ENCODE results near the gene DDIT3. TPM values are rescaled to one million over a fixed set of nuclear protein-coding genes. Genes with fewer than 3 reads are reported as not detected.

The DDIT3 gene
- total RNA-seq (2016; rRNA removed; fragmentation: Illumina TruSeq; extraction: Trizol) = 17.5 and 27.5 TPM in 2 replicates
- 13.2 and 15.7 TPM in 2 replicates for total RNA-seq (2016; cell fraction: cytosol; rRNA removed; fragmentation: Illumina TruSeq; extraction: Trizol; ENCODE audit: low read depth)
- total RNA-seq (2016; cell fraction: insoluble cytoplasmic fraction; rRNA removed; fragmentation: Illumina TruSeq; extraction: Trizol) = 20.9 and 30.4 TPM in 2 replicates
- 15.9 and 19.3 TPM in 2 replicates for total RNA-seq (2016; cell fraction: membrane; rRNA removed; fragmentation: Illumina TruSeq; extraction: Trizol)
- 37.8 and 43.6 TPM in 2 replicates for total RNA-seq (2016; cell fraction: nucleus; rRNA removed; fragmentation: Illumina TruSeq; extraction: Trizol)
- polyA plus RNA-seq (2011; rRNA removed) = 45.2 and 48.7 TPM in 2 replicates
- polyA plus RNA-seq (2011; cell fraction: cytosol; rRNA removed) = 22.9 and 23.5 TPM in 2 replicates
- 90.1 and 90.7 TPM in 2 replicates for polyA plus RNA-seq (2011; cell fraction: nucleus; rRNA removed)
- polyA plus RNA-seq (2012) = 29.8 and 51.1 TPM in 2 replicates
- 8.3 and 8.5 TPM in 2 replicates for polyA plus RNA-seq (2016; cell fraction: cytosol; fragmentation: Illumina TruSeq; extraction: Trizol; ENCODE audit: low read depth)
- polyA plus RNA-seq (2016; cell fraction: insoluble cytoplasmic fraction; fragmentation: Illumina TruSeq; extraction: Trizol; ENCODE audit: low read depth) = 16.7 and 17.7 TPM in 2 replicates
- polyA plus RNA-seq (2016; cell fraction: membrane; fragmentation: Illumina TruSeq; extraction: Trizol; ENCODE audit: low read depth) = 9.9 and 11.5 TPM in 2 replicates
- 85.6 and 93.4 TPM in 2 replicates for polyA plus RNA-seq (2016; cell fraction: nucleus; fragmentation: Illumina TruSeq; extraction: Trizol; ENCODE audit: insufficient read depth, low read depth)
- polyA minus RNA-seq (2011; rRNA and poly(A)+ RNA removed; ENCODE audit: low replicate concordance) = 11.9 and 14.2 TPM in 2 replicates
- 6.3 and 7.4 TPM in 2 replicates for polyA minus RNA-seq (2011; cell fraction: cytosol; rRNA and poly(A)+ RNA removed)
- polyA minus RNA-seq (2011; cell fraction: nucleus; rRNA and poly(A)+ RNA removed) = 43.4 and 45.6 TPM in 2 replicates
- Bru-seq, nascent RNA = percentile 96 among the genes with signal in this experiment
- percentile 79 among the genes with signal in this experiment for BruChase-seq, experiment 1, labeled RNA remaining after a 6-hour chase
- BruChase-seq, experiment 2, labeled RNA remaining after a 2-hour chase = percentile 91 among the genes with signal in this experiment
- long read RNA-seq, experiment 1, partial matches to known transcripts = 0 of 8 reads
- long read RNA-seq, experiment 1, other reads (novel, unspliced or antisense) = 2 of 8 reads
- long read RNA-seq, experiment 2, partial matches to known transcripts = 3 of 31 reads
- long read RNA-seq, experiment 2, other reads (novel, unspliced or antisense) = 28 of 31 reads

- peak; percentile 71 for ATAC-seq
- BruUV-seq (replicated peaks) = TSS peak; percentile 74
- WGBS (ENCODE audit: low lambda C conversion rate) = 2% methylated on average over 22 of the region's 52 CpGs
- peaks cover 39% of the 10 kb centered on the region for H3K79me2 ChIP-seq (ENCODE audit: insufficient read depth, low read length)
- no peaks in the 10 kb centered on the region for H3K9me3 ChIP-seq (ENCODE audit: low read length)
- peak; percentile 96 for FAIRE-seq
- peaks cover 48% of the 10 kb centered on the region for H3K4me1 ChIP-seq (ENCODE audit: insufficient read depth, low read length)
- in situ Hi-C loops (cut with HindIII; ENCODE audit: extremely low pct_ligation_motif_present, low pct_unique_long_range_greater_than_20kb) = no loop called here
- H4K20me1 ChIP-seq (ENCODE audit: insufficient read depth, low read length) = peaks cover 35% of the 10 kb centered on the region
- H3K27ac ChIP-seq (ENCODE audit: extremely low read length, insufficient read depth, low read length) = peak within 1 kb of the TSS; percentile 97
- DNase-seq (ENCODE audit: low spot score) = peak; percentile 97
- H2AFZ ChIP-seq (ENCODE audit: low read length) = no peak within 1 kb of the TSS
- H3K4me2 ChIP-seq (ENCODE audit: low read depth, low read length) = peak within 1 kb of the TSS; percentile 93
- peaks cover 13 to 35% of the 10 kb centered on the region in 2 experiments for H3K36me3 ChIP-seq (replicated peaks in 1 of 2; ENCODE audit: control insufficient read depth in 1 of 2, insufficient read depth in 2 of 2, low read length in 2 of 2)
- ChIA-PET POLR2A (interaction anchor here (0.6 to 7.8 kb wide), 31 partner anchors 8 to 431 kb away, joined by 3 to 90 read pairs (median 5); partner anchors contain the start of genes ARHGEF25, B4GALNT1, DCTN2 and GLI1), CTCF (ENCODE audit: low intra/inter-chr PET ratio, low total read pairs) (no interaction called here)
- peak within 1 kb of the TSS; percentile 93 to 99 (median 97) for H3K4me3 ChIP-seq (replicated peaks in 1 of 3; ENCODE audit: insufficient read depth in 1 of 3, low read depth in 2 of 3, low read length in 3 of 3)
- intact Hi-C loops (cut with micrococcal nuclease; ENCODE audit: unreplicated experiment) = loop anchor here (5.0 kb wide), 1 partner anchor 102 kb away; no protein-coding TSS in a partner anchor
- peak within 1 kb of the TSS; percentile 100 for H3K9ac ChIP-seq (ENCODE audit: insufficient read depth, low read depth, low read length)
- H3K27me3 ChIP-seq (ENCODE audit: control insufficient read depth in 1 of 2, insufficient read depth in 2 of 2, low read length in 2 of 2) = no peaks in the 10 kb centered on the region; a peak in 1 of 5 replicates
- 0 out of 2 replicates have a peak, but pooled peaks have one; percentile 14 for TF ChIP-seq MIER3 (CRISPR knock-in tag; IDR thresholded peaks at IDR 0.05; ENCODE audit: borderline replicate concordance)
- peak; percentile 81 for TF ChIP-seq NR2F6 (IDR thresholded peaks at IDR 0.05)
- TF ChIP-seq NR2F6 (CRISPR knock-in tag; IDR thresholded peaks at IDR 0.05) = peak; percentile 53; the same call in 1 of the 2 replicates
- TF ChIP-seq CREBL2 (CRISPR knock-in tag; IDR thresholded peaks at IDR 0.05; ENCODE audit: borderline replicate concordance) = 0 out of 2 replicates have a peak, but pooled peaks have one; percentile 54
- no peak; the same call in 1 of the 2 replicates for TF ChIP-seq ZNF296 (CRISPR knock-in tag; conservative IDR thresholded peaks at IDR 0.05)
- TF ChIP-seq, protein P1, sequence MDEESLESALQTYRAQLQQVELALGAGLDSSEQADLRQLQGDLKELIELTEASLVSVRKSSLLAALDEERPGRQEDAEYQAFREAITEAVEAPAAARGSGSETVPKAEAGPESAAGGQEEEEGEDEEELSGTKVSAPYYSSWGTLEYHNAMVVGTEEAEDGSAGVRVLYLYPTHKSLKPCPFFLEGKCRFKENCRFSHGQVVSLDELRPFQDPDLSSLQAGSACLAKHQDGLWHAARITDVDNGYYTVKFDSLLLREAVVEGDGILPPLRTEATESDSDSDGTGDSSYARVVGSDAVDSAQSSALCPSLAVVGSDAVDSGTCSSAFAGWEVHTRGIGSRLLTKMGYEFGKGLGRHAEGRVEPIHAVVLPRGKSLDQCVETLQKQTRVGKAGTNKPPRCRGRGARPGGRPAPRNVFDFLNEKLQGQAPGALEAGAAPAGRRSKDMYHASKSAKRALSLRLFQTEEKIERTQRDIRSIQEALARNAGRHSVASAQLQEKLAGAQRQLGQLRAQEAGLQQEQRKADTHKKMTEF (CRISPR knock-in tag; IDR thresholded peaks at IDR 0.05) = 0 out of 2 replicates have a peak, but pooled peaks have one; percentile 16
- 0 out of 2 replicates have a peak, but pooled peaks have one; percentile 61 for TF ChIP-seq HNF1B (CRISPR knock-in tag; IDR thresholded peaks at IDR 0.05)
- TF ChIP-seq ZNF143 (CRISPR knock-in tag; IDR thresholded peaks at IDR 0.05) = peak; percentile 50
- peak; percentile 15; the same call in 1 of the 2 replicates for TF ChIP-seq ZNF350 (CRISPR knock-in tag; IDR thresholded peaks at IDR 0.05; ENCODE audit: borderline replicate concordance, low read depth)
- peak; percentile 54 for TF ChIP-seq AGO1 (IDR thresholded peaks at IDR 0.05; ENCODE audit: low read depth, low read length, poor library complexity, severe bottlenecking)
- 0 out of 2 replicates have a peak, but pooled peaks have one; percentile 53 for TF ChIP-seq SATB2 (CRISPR knock-in tag; IDR thresholded peaks at IDR 0.05)
- no peak for TF ChIP-seq SMYD3 (CRISPR knock-in tag; IDR thresholded peaks at IDR 0.05)
- TF ChIP-seq ZC3H13 (CRISPR knock-in tag; IDR thresholded peaks at IDR 0.05) = 0 out of 2 replicates have a peak, but pooled peaks have one; percentile 52
- TF ChIP-seq, protein P2, sequence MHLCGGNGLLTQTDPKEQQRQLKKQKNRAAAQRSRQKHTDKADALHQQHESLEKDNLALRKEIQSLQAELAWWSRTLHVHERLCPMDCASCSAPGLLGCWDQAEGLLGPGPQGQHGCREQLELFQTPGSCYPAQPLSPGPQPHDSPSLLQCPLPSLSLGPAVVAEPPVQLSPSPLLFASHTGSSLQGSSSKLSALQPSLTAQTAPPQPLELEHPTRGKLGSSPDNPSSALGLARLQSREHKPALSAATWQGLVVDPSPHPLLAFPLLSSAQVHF (CRISPR knock-in tag; IDR thresholded peaks at IDR 0.05) = no peak
These were observed at the start of gene DDIT3 for GRCh38 chr12:57520053-57520818. TSS of gene DDIT3 (minus strand) at chr12:57520514. CDS start at chr12:57517406, 3,108 bp downstream.

Measured in HepG2 (cell line).